H9 (cell line): ENCODE data around the gene TNPO3. TPM values are rescaled to one million over a fixed set of nuclear protein-coding genes. Genes with fewer than 3 reads are reported as not detected.

Experiments
- DNase-seq: peaks from one replicate; pipeline ENCODE4 v3.0.0-alpha.2; 2017
- H2AFZ ChIP-seq: one replicate; pipeline ENCODE4 v1.6.1; 2013; ENCODE audit warnings: mild to moderate bottlenecking, low read length, control low read depth, moderate library complexity
- H2AK5ac ChIP-seq: 2 replicates; pipeline ENCODE4 v1.6.1; 2013; ENCODE audit warnings: low read length, control low read depth, mixed read lengths; ENCODE audit not compliant: insufficient read length
- H2BK120ac ChIP-seq: one replicate; pipeline ENCODE4 v1.6.1; 2013; ENCODE audit warnings: low read depth, mild to moderate bottlenecking, low read length, control low read depth, inconsistent platforms; ENCODE audit not compliant: poor library complexity, severe bottlenecking
- H2BK12ac ChIP-seq: 2 replicates; pipeline ENCODE4 v1.6.1; 2013; ENCODE audit warnings: low read length, control low read depth, mixed read lengths, low read depth; ENCODE audit not compliant: insufficient read length
- H2BK15ac ChIP-seq: 2 replicates; pipeline ENCODE4 v1.6.1; 2013; ENCODE audit warnings: low read depth, low read length, control low read depth
- H2BK20ac ChIP-seq: one replicate; pipeline ENCODE4 v1.6.1; 2013; ENCODE audit warnings: low read depth, mild to moderate bottlenecking, low read length, control low read depth, inconsistent platforms; ENCODE audit not compliant: poor library complexity, severe bottlenecking
- H2BK5ac ChIP-seq: 2 replicates; pipeline ENCODE4 v1.6.1; 2013; ENCODE audit warnings: low read length, control low read depth, mixed read lengths; ENCODE audit not compliant: insufficient read length
- H3K14ac ChIP-seq: 2 replicates; pipeline ENCODE4 v1.6.1; 2013; ENCODE audit warnings: low read length, control low read depth; ENCODE audit not compliant: insufficient read depth
- H3K18ac ChIP-seq: 2 replicates; pipeline ENCODE4 v1.6.1; 2013; ENCODE audit warnings: low read depth, mild to moderate bottlenecking, mixed read lengths, low read length, control low read depth; ENCODE audit not compliant: insufficient read length
- H3K23ac ChIP-seq: 2 replicates; pipeline ENCODE4 v1.6.1; 2013; ENCODE audit warnings: low read length, control low read depth, mixed read lengths, low read depth; ENCODE audit not compliant: insufficient read length
- H3K23me2 ChIP-seq: 2 replicates; pipeline ENCODE4 v1.6.1; 2013; ENCODE audit warnings: low read depth, mild to moderate bottlenecking, mixed read lengths, low read length, control low read depth; ENCODE audit not compliant: insufficient read length, poor library complexity, severe bottlenecking
- H3K27ac ChIP-seq: 2 replicates; pipeline ENCODE4 v1.5.1; 2013; ENCODE audit warnings: low read length, control low read depth, mixed read lengths, low read depth; ENCODE audit not compliant: insufficient read length
- H3K27me3 ChIP-seq: 2 replicates; pipeline ENCODE4 v1.6.1; 2013; ENCODE audit warnings: low read length, control low read depth, inconsistent platforms; ENCODE audit not compliant: insufficient read depth
- H3K4ac ChIP-seq: 2 replicates; pipeline ENCODE4 v1.6.1; 2013; ENCODE audit warnings: low read depth, mild to moderate bottlenecking, control low read depth, inconsistent platforms, low read length, moderate library complexity
- H3K4me1 ChIP-seq: 2 replicates; pipeline ENCODE4 v1.6.1; 2013; ENCODE audit warnings: low read length, control low read depth, inconsistent platforms; ENCODE audit not compliant: insufficient read depth
- H3K4me2 ChIP-seq: 2 replicates; pipeline ENCODE4 v1.6.1; 2013; ENCODE audit warnings: low read length, control low read depth, mixed read lengths; ENCODE audit not compliant: insufficient read length, insufficient read depth
- H3K56ac ChIP-seq: 2 replicates; pipeline ENCODE4 v1.6.1; 2013; ENCODE audit warnings: low read depth, mild to moderate bottlenecking, mixed read lengths, low read length, control low read depth; ENCODE audit not compliant: insufficient read length
- H3K79me1 ChIP-seq: 2 replicates; pipeline ENCODE4 v1.6.1; 2013; ENCODE audit warnings: low read depth, mild to moderate bottlenecking, moderate library complexity, low read length, control low read depth, inconsistent platforms; ENCODE audit not compliant: insufficient read depth, poor library complexity, severe bottlenecking
- H3K79me2 ChIP-seq: 2 replicates; pipeline ENCODE4 v1.6.1; 2013; ENCODE audit warnings: low read length, control low read depth, inconsistent platforms; ENCODE audit not compliant: insufficient read depth
- H3K9ac ChIP-seq: 2 replicates; pipeline ENCODE4 v1.6.1; 2013; ENCODE audit warnings: low read length, control low read depth, mixed read lengths; ENCODE audit not compliant: insufficient read length; ENCODE audit errors: extremely low read depth
- H3K9me3 ChIP-seq: one replicate; pipeline ENCODE4 v1.6.1; 2013; ENCODE audit warnings: low read depth, low read length, inconsistent platforms; ENCODE audit not compliant: control insufficient read depth
- H3T11ph ChIP-seq: one replicate; pipeline ENCODE4 v1.6.1; 2013; ENCODE audit warnings: mild to moderate bottlenecking, low read length, control low read depth, inconsistent platforms
- H4K20me1 ChIP-seq: one replicate; pipeline ENCODE4 v1.6.1; 2013; ENCODE audit not compliant: control insufficient read depth, insufficient read length, insufficient read depth
- H4K5ac ChIP-seq: 2 replicates; pipeline ENCODE4 v1.6.1; 2013; ENCODE audit warnings: low read depth, mild to moderate bottlenecking, mixed read lengths, low read length, control low read depth; ENCODE audit not compliant: insufficient read length
- H4K8ac ChIP-seq: replicated peaks from 2 replicates; pipeline ENCODE4 v1.6.1; 2013; ENCODE audit warnings: low read length, control low read depth, mixed read lengths, low read depth; ENCODE audit not compliant: insufficient read length
- H4K91ac ChIP-seq: 2 replicates; pipeline ENCODE4 v1.6.1; 2013; ENCODE audit warnings: low read depth, mild to moderate bottlenecking, moderate library complexity, mixed read lengths, low read length, control low read depth; ENCODE audit not compliant: insufficient read length
- H3K27ac Mint-ChIP-seq, 3 experiments: 2 replicates in 2 of 3; 3 replicates in 1 of 3; pipeline ENCODE4 v1.8.0; 2020 to 2021; ENCODE audit warnings: mixed read lengths in 3 of 3, mild to moderate bottlenecking in 1 of 3, moderate library complexity in 1 of 3
- H3K27me3 Mint-ChIP-seq: 2 replicates; pipeline ENCODE4 v1.8.0; 2021; ENCODE audit warnings: low read depth, mild to moderate bottlenecking, moderate library complexity, mixed read lengths
- H3K36me3 Mint-ChIP-seq, 3 experiments: 2 replicates in 2 of 3; 3 replicates in 1 of 3; pipeline ENCODE4 v1.8.0; 2020 to 2021; ENCODE audit warnings: low read depth in 3 of 3, mixed read lengths in 3 of 3; ENCODE audit not compliant: insufficient read depth in 1 of 3
- H3K4me1 Mint-ChIP-seq, 2 experiments: 2 replicates each; pipeline ENCODE4 v1.8.0; 2020; ENCODE audit warnings: mixed read lengths in 2 of 2
- H3K4me3 Mint-ChIP-seq, 2 experiments: 2 replicates in 1 of 2; 3 replicates in 1 of 2; pipeline ENCODE4 v1.8.0; 2020 to 2021; ENCODE audit warnings: mild to moderate bottlenecking in 2 of 2, mixed read lengths in 2 of 2, moderate library complexity in 1 of 2
- H3K9me3 Mint-ChIP-seq, 2 experiments: 2 replicates in 1 of 2; 3 replicates in 1 of 2; pipeline ENCODE4 v1.8.0; 2020; ENCODE audit warnings: mild to moderate bottlenecking in 2 of 2, mixed read lengths in 2 of 2, moderate library complexity in 1 of 2
- WGBS: extraction: QIAGEN DNeasy Blood & Tissue Kit; methylation state at CpG from one replicate; pipeline ENCODE4 v1.1.7; 2013; ENCODE audit warnings: missing lambda C conversion rate, low lambda C conversion rate, mixed read lengths; ENCODE audit not compliant: insufficient read length; ENCODE audit errors: extremely low coverage; 5-methylcytosine and 5-hydroxymethylcytosine counted together
- total RNA-seq: library from RNA; stranded (reverse); gene quantifications from 2 replicates; pipeline ENCODE4 v1.2.1, GENCODE V29; 2021
- TF ChIP-seq, protein P1 (sequence below): fragments of 200-600 bp; sonication (generic); conservative IDR thresholded peaks from 3 replicates; pipeline ENCODE4 v1.8.0; 2021; ENCODE audit warnings: antibody characterized with exemption, mild to moderate bottlenecking

The TNPO3 gene
- total RNA-seq, 1 experiment from 2014 or later, result 90.1 TPM

DNA sequence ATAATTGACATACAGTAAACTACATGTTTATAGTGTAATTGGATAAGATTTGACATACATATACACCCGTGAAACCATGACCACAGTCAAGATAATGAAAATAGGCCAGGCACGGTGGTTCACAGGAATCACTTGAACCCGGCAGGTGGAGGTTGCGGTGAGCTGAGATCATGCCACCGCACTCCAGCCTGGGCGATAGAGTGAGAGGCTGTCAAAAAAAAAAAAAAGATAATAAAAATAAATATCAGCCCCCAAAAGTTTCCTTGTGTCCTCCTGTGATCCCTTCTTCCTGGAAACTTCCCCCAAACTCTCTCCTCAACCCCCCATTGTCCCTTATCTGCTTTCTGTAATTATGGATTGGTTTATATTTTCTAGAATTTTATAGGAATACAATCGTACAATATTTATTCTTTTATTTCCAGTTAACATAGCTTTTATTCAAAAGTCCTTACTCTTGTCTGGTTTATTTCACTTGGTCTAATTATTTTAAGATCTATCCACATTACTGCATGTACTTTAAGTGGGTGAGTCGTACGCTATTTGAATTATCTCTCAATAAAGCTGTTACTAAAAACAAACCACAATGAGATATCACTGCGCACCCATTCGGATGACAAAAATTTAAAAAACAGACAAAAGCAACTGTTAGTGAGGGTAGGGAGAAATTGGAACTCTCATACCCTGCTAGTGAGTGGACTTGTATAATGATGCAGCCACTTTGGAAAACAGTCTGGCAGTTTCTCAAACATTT, 30.1 kb upstream of the TNPO3 start:
- Mint-ChIP-seq H3K27me3 (peaks cover under 1% of the 10 kb centered on the region; the same call in 1 of the 2 replicates), H3K4me3 (no peak overlapping the region), H3K27ac (no peak overlapping the region), H3K4me1 (peaks cover 0 to 4% of the 10 kb centered on the region in 2 experiments; a peak in 2 of 4 replicates), H3K9me3 (no peaks in the 10 kb centered on the region), H3K36me3 (no peaks in the 10 kb centered on the region)
- H2AFZ ChIP-seq, result no peak overlapping the region
- DNase-seq, result no peak
- H4K5ac ChIP-seq, result no peak overlapping the region
- H4K20me1 ChIP-seq, result no peaks in the 10 kb centered on the region
- H2AK5ac ChIP-seq, result no peak overlapping the region
- no peaks in the 10 kb centered on the region for H3K79me1 ChIP-seq
- no peaks in the 10 kb centered on the region for H3K23me2 ChIP-seq
- no peak overlapping the region for H3K23ac ChIP-seq
- no peak overlapping the region for H4K8ac ChIP-seq
- H3K18ac ChIP-seq, result no peak overlapping the region
- H3K9me3 ChIP-seq, result no peaks in the 10 kb centered on the region
- H2BK12ac ChIP-seq, result no peak overlapping the region
- H2BK15ac ChIP-seq, result no peak overlapping the region
- H3K56ac ChIP-seq, result no peak overlapping the region
- H3K27ac ChIP-seq, result no peak overlapping the region
- no peak overlapping the region for H3K14ac ChIP-seq
- no peaks in the 10 kb centered on the region for H3K27me3 ChIP-seq
- H3K4me1 ChIP-seq, result no peaks in the 10 kb centered on the region
- H3K4me2 ChIP-seq, result no peak overlapping the region
- H3K79me2 ChIP-seq, result no peaks in the 10 kb centered on the region
- TF ChIP-seq, protein P1, sequence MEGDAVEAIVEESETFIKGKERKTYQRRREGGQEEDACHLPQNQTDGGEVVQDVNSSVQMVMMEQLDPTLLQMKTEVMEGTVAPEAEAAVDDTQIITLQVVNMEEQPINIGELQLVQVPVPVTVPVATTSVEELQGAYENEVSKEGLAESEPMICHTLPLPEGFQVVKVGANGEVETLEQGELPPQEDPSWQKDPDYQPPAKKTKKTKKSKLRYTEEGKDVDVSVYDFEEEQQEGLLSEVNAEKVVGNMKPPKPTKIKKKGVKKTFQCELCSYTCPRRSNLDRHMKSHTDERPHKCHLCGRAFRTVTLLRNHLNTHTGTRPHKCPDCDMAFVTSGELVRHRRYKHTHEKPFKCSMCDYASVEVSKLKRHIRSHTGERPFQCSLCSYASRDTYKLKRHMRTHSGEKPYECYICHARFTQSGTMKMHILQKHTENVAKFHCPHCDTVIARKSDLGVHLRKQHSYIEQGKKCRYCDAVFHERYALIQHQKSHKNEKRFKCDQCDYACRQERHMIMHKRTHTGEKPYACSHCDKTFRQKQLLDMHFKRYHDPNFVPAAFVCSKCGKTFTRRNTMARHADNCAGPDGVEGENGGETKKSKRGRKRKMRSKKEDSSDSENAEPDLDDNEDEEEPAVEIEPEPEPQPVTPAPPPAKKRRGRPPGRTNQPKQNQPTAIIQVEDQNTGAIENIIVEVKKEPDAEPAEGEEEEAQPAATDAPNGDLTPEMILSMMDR, result no peak
- no CpG with 5 or more reads among the region's 11 CpGs for WGBS
- no peak overlapping the region for H3K4ac ChIP-seq
- no peak overlapping the region for H3T11ph ChIP-seq
- no peak overlapping the region for H4K91ac ChIP-seq
- H3K9ac ChIP-seq, result no peak overlapping the region
- H2BK20ac ChIP-seq, result no peak overlapping the region
- H2BK120ac ChIP-seq, result no peak overlapping the region
- no peak overlapping the region for H2BK5ac ChIP-seq
